Neuron (in vitro differentiated cells): ENCODE data around the gene HYAL4.
"Not testable (repeated sequence)": the region's sequence is repeated elsewhere in the genome, so short reads cannot be mapped to it uniquely, and the experiment has no call there.

Source experiments
- H2AFZ ChIP-seq: one replicate; pipeline ENCODE4 v1.6.1; 2013; ENCODE audit warnings: low read depth, mild to moderate bottlenecking, inconsistent platforms, low read length, moderate library complexity
- H3K27me3 ChIP-seq: one replicate; pipeline ENCODE4 v1.6.1; 2013; ENCODE audit warnings: low read length; ENCODE audit not compliant: insufficient read depth
- H3K36me3 ChIP-seq: one replicate; pipeline ENCODE4 v1.6.1; 2013; ENCODE audit warnings: low read length; ENCODE audit not compliant: insufficient read depth
- H3K4me1 ChIP-seq: one replicate; pipeline ENCODE4 v1.6.1; 2013; ENCODE audit warnings: low read length; ENCODE audit not compliant: insufficient read depth
- H3K4me3 ChIP-seq: 2 replicates; pipeline ENCODE4 v1.5.1; 2013; ENCODE audit warnings: mild to moderate bottlenecking, low read length, moderate library complexity
- H3K9me3 ChIP-seq: one replicate; pipeline ENCODE4 v1.6.1; 2013; ENCODE audit warnings: low read length

Gene HYAL4, protein sequence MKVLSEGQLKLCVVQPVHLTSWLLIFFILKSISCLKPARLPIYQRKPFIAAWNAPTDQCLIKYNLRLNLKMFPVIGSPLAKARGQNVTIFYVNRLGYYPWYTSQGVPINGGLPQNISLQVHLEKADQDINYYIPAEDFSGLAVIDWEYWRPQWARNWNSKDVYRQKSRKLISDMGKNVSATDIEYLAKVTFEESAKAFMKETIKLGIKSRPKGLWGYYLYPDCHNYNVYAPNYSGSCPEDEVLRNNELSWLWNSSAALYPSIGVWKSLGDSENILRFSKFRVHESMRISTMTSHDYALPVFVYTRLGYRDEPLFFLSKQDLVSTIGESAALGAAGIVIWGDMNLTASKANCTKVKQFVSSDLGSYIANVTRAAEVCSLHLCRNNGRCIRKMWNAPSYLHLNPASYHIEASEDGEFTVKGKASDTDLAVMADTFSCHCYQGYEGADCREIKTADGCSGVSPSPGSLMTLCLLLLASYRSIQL

DNA sequence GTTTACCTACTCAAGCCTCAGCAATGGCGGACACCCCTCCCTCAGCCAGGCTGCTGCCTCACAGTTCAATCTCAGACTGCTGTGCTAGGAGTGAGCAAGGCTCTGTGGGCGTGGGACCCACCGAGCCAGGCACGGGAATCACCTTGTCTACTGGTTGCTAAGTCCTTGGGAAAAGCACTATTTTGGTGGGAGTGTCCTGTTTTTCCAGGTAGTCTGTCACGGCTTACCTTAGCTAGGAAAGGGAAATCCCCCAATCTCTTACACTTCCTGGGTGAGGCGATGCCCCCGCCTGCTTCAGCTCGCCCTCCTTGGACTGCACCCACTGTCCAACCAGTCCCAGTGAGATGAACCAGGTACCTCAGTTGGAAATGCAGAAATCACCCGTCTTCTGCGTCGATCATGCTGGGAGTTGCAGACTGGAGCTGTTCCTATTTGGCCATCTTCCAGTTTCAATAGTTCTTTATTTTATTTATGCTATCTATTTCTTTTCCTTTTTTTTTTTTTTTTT lies at the start of gene HYAL4:
TSS of gene HYAL4 (plus strand) at position 458 of the 508 bp plus-strand sequence. CDS start 23,105 bp downstream, outside the sequence.
- no peaks in the 10 kb centered on the region for H3K4me1 ChIP-seq
- H3K4me3 ChIP-seq: no peak within 1 kb of the TSS
- no peaks in the 10 kb centered on the region for H3K27me3 ChIP-seq
- H2AFZ ChIP-seq: no peak within 1 kb of the TSS
- H3K36me3 ChIP-seq: no peaks in the 10 kb centered on the region
- no peaks in the 10 kb centered on the region for H3K9me3 ChIP-seq

DNA sequence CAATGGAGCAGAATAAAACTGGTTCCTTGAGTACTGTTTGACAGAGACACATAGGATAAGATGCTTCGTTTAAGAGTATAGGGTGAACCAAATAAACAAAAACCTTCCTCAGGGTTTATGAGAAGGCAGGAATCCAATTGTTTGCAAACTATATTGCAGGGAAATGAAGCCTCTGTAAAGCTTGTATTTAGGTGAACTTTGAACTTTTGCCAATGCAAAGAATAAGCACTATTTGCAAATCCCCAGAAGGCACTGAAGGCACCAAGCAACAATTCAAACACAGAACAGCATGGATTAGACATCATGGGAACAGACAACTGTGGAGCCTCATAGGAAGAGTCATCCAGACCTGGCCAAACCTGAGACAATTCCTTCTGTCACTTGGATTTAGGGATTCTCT lies 49.1 kb upstream of the HYAL4 start:
- Histone ChIP-seq H3K4me1 (no peaks in the 10 kb centered on the region), H3K9me3 (no peaks in the 10 kb centered on the region), H2AFZ (no peak overlapping the region), H3K4me3 (no peak overlapping the region), H3K27me3 (no peaks in the 10 kb centered on the region), H3K36me3 (no peaks in the 10 kb centered on the region)

DNA sequence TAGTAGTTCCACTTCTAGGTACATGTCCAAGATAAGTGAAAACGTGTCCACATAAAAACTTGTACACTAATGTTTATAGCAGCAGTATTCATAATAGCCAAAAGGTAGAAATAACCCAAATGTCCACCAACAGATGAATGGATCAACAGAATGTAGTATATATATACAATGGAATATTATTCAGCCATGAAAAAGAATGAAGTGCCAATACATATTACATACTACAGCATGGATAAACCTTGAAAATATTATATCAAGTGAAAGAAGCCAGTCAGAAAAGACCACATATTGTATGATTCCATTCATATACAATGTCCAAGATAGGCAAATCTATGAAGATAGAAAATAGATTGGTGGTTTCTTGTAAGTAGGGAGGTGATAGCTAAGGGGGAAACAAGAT lies 48.4 kb upstream of the HYAL4 start:
- no peaks in the 10 kb centered on the region for H3K27me3 ChIP-seq
- no peaks in the 10 kb centered on the region for H3K9me3 ChIP-seq
- H2AFZ ChIP-seq: no peak overlapping the region
- no peak overlapping the region for H3K4me3 ChIP-seq
- no peaks in the 10 kb centered on the region for H3K36me3 ChIP-seq
- H3K4me1 ChIP-seq: no peaks in the 10 kb centered on the region

DNA sequence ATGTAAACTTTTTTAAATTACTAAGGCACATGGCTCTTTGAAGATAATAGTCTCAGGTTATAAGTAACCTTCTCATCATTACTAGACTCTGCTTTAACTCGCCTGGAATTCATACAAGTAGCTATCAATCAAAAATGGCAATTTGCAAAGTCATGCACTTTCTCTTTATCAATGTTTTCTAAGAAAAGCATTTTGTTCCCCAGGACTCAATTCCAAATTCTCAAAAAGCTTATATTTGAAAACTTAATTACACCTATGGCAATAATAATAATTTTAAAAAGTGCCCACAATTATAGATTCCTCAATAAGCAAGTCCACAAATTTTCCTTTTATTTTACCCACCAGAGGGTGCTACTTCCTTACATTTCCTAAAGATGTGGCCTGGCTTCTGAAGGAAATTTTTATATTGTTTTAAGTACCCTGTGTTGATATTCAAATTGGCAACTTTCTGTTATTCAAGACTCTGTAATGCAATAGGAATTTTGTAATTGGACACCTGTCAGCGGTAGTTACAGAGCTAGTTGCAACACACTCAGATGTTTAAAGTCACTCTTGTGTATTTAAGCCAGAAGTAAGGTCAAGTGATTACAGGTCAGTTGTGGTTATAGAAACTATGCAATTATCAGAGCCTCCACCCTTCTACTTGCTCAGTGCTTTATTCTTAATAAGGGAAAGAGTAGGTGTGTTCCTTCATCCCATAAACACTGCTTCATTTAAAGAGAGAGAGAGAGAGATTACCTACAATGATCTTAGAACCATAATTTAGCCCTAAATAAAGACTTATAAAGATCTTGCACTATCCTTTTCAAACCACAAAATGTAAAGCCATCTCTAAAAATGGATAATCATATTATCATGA lies 47.1 kb upstream of the HYAL4 start:
- H3K4me3 ChIP-seq: no peak overlapping the region
- no peaks in the 10 kb centered on the region for H3K9me3 ChIP-seq
- H3K27me3 ChIP-seq: no peaks in the 10 kb centered on the region
- no peaks in the 10 kb centered on the region for H3K36me3 ChIP-seq
- no peak overlapping the region for H2AFZ ChIP-seq
- H3K4me1 ChIP-seq: no peaks in the 10 kb centered on the region

DNA sequence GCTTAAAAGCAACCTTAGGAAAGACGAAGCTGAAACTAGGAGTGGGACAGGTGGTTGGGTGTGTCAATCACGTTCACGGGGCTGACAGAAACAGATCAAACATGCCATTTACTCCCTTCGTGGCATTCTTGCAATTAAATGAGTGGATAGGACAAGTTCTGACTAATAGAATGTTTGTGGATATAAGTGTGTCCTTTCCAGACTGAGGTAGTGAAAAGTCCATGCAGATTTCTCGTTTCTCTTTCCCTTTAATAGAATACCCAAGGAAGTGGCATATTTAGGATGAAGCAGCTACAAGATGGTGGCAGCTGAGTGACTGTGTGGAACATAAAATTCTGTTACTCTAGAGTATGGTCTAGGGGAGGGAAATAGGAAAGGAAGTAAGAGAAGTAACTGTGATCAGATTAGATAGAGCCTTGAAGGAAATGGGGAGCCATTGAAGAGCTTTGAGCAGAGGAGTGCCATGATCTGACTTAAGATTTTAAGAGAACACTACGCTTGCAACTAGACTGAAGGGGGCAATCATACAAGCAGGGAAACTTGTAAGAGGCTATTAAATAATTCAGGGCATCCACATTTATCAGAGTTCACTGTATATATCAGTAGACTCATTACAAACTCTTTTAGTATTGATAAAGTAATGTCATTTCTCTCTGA lies 46.3 kb upstream of the HYAL4 start:
- Histone ChIP-seq H3K4me1 (no peaks in the 10 kb centered on the region), H2AFZ (no peak overlapping the region), H3K4me3 (no peak overlapping the region), H3K27me3 (no peaks in the 10 kb centered on the region), H3K9me3 (no peaks in the 10 kb centered on the region), H3K36me3 (no peaks in the 10 kb centered on the region)

DNA sequence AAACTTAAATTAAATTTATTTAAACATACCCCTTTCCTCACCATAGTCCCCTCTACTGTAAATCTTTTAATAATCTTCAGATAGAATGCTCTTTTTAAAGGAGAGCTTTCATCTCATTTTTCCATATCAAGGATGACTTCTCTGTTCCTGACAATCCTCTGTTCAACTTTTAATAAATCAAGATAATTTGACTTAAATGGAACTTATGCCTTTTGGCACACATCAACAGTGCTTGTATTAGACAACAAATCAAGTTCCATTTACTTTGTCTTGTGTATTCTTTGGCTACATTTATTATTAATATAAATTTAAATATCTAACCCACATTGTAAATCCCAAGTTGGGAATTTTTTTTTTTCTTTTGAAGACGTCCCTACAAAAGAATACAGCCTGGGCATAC lies 42.7 kb upstream of the HYAL4 start:
- Histone ChIP-seq H3K4me1 (no peaks in the 10 kb centered on the region), H2AFZ (no peak overlapping the region), H3K36me3 (no peaks in the 10 kb centered on the region), H3K9me3 (no peaks in the 10 kb centered on the region), H3K4me3 (no peak overlapping the region), H3K27me3 (no peaks in the 10 kb centered on the region)

DNA sequence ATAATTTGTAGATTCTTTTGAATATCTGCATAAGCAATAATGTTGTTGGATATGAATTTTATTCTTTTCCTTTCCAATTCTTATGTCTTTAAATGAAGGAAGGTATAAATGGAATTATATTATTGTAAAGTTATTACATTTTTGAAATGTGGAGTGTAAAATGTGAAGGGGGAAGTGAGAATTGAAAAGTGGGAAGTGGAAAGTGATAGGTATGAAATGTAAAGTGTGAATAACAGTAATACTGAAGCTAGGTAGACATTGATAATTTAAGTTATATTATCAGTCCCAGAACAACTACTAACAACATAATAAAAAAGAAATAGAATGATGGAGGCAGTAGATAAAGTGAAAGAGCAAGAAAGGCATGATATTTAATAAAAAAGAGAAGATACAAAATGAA lies 39.7 kb upstream of the HYAL4 start:
- Histone ChIP-seq H2AFZ (no peak overlapping the region), H3K36me3 (no peaks in the 10 kb centered on the region), H3K9me3 (no peaks in the 10 kb centered on the region), H3K27me3 (no peaks in the 10 kb centered on the region), H3K4me1 (no peaks in the 10 kb centered on the region), H3K4me3 (no peak overlapping the region)

DNA sequence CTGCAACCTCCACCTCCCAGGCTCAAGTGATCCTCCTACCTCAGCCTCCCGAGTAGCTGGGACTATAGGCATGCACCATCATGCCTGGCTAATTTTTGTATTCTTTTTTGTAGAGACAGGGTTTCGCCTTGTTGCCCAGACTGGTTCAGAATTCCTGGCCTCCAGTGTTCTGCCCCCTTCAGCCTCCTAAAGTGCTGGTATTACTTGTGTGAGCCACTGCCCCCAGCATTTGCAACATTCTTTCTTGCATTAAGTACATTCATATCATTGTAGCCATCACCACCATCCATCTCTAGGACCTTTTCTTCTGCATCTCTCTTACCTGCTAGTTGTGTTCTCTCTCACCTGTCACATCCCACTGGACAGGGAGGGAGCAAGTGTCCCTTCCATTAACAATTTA lies 35.5 kb upstream of the HYAL4 start:
- no peaks in the 10 kb centered on the region for H3K27me3 ChIP-seq
- H3K9me3 ChIP-seq: no peaks in the 10 kb centered on the region
- H3K4me1 ChIP-seq: no peaks in the 10 kb centered on the region
- H3K4me3 ChIP-seq: no peak overlapping the region
- H2AFZ ChIP-seq: no peak overlapping the region
- no peaks in the 10 kb centered on the region for H3K36me3 ChIP-seq

DNA sequence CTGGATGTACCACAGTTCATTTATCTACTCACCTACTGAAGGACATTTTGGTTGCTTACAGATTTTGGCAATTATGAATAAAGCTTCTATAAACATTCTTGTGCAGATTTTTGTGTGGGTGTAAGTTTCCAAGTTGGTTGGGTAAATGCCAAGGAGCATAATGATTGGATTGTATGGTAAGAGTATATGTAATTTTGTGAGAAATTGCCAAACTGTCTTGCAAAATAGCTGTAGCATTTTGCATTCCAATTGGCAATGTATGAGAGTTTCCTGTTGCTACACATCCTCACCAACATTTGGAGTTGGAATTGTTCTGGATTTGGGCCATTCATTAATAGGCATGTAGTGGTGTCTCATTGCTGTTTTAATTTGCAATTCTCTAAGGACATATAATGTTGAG lies 33.9 kb upstream of the HYAL4 start:
- no peaks in the 10 kb centered on the region for H3K4me1 ChIP-seq
- H3K4me3 ChIP-seq: no peak overlapping the region
- H3K9me3 ChIP-seq: no peaks in the 10 kb centered on the region
- no peak overlapping the region for H2AFZ ChIP-seq
- H3K36me3 ChIP-seq: no peaks in the 10 kb centered on the region
- no peaks in the 10 kb centered on the region for H3K27me3 ChIP-seq

DNA sequence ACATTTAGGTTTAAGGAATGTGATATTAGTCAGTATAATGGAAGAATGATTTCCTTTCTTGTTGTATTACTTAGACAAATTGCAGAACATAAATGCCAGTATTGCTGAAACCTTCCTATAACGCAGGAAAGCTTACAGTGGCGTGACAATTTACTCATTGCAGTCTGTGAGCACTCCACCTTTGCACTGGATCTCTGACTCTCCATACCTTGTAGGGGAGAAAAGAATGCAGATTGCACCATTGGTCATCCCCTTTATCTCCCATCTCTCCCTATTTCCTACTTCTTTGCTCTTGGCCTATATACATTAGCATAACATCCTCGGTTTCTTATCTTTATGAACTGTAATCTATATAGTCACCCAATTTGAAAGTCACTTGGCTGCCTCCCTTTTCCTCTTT lies 28.1 kb upstream of the HYAL4 start:
- Histone ChIP-seq H3K9me3 (no peaks in the 10 kb centered on the region), H3K27me3 (no peaks in the 10 kb centered on the region), H3K36me3 (no peaks in the 10 kb centered on the region), H3K4me3 (no peak overlapping the region), H3K4me1 (no peaks in the 10 kb centered on the region), H2AFZ (no peak overlapping the region)

DNA sequence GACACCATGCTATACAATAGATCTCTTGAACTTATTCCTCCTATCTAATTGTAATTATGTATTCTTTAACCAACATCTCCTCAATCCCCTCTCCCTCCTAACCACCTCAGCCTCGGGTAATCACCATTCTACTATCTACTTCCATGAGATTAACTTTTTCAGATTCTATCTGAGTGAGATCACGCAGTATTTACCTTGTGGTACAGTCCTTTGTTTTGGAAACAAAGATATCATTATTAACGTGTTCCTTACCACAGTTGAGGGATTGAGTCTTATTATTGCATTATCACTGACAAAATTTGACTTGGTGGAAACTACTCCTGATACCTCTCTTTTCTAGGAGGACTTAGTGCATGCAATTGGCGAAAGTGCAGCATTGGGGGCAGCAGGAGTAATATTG lies 26.0 kb upstream of the HYAL4 start:
- no peaks in the 10 kb centered on the region for H3K36me3 ChIP-seq
- H3K4me3 ChIP-seq: no peak overlapping the region
- H2AFZ ChIP-seq: no peak overlapping the region
- no peaks in the 10 kb centered on the region for H3K9me3 ChIP-seq
- H3K27me3 ChIP-seq: no peaks in the 10 kb centered on the region
- no peaks in the 10 kb centered on the region for H3K4me1 ChIP-seq

DNA sequence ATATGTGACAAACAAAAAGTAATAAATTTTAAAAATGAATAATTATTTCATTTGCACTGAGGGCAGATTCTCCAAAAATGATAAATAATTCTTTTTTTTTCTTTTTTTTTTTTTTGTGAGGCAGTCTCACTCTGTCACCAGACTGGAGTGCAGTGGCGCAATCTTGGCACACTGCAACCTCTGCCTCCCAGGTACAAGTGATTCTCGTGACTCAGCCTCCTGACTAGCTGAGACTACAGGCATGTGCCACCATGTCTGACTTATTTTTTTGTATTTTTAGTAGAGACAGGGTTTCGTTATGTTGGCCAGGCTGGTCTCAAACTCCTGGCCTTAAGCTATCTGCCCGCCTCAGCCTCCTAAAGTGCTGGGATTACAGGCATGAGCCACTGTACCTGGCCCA lies 25.2 kb upstream of the HYAL4 start:
- H3K4me1 ChIP-seq, H3K4me3 ChIP-seq, H3K27me3 ChIP-seq, H3K36me3 ChIP-seq, H3K9me3 ChIP-seq, H2AFZ ChIP-seq: not testable (repeated sequence)

DNA sequence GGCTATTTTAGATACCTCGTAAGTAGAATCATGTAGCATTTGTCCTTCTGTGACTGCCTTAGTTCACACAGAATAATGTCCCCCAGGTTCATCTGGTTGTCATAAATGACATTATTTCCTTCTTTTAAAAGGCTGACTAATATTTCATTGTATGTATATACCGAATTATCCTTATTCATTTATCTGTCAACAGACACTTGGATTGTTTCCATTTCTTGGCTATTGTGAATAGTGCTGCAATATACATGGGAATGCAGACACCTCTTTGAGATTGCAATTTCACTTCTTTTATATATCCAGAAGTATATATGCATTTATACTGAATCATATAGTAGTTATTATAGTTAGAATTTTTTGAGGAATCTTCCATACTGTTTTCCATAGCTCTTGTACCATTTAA lies 24.1 kb upstream of the HYAL4 start:
- Histone ChIP-seq H3K4me1 (no peaks in the 10 kb centered on the region), H3K4me3 (no peak overlapping the region), H3K27me3 (no peaks in the 10 kb centered on the region), H3K36me3 (no peaks in the 10 kb centered on the region), H2AFZ (no peak overlapping the region), H3K9me3 (no peaks in the 10 kb centered on the region)
